HG03565 (cell line): ENCODE data around the gene KIF4A.
"Not testable (repeated sequence)": the region's sequence is repeated elsewhere in the genome, so short reads cannot be mapped to it uniquely, and the experiment has no call there.

Experiments used
- ATAC-seq: cut with Tn5 transposase; IDR thresholded peaks from one replicate; pipeline ENCODE4 v1.9.1; 2021; ENCODE audit warnings: mild to moderate bottlenecking, moderate library complexity; ENCODE audit not compliant: unreplicated experiment

The KIF4A gene

DNA sequence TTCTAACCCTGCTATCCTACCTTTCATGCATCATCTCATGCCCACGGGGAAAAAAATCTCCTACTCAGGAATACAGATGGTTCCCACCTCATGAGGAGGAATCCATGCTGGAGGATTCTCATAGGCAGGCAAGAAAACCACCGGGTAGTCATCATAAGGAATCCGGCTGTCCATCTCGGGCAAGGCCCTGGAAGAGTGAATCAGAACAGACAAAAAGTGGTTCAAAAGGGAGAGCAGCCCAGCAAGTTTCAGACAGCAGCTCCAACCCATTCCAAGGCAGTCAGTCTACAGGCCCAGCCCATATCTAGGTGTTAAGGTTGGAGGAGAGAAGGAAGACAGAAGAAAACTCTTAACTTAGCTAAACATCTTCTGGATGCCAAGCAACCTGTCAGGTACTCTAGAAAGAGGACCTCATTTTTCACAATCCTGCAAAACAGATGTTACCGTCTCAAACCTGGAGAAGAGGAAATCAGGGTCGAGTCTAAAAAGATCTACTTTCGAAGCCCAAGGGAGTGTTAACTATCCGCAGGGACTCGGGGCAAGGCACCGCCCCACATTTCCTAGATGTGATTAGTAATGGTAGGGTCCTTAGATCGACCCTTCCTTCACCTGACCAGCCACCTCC lies 624 bp upstream of the KIF4A start:
- ATAC-seq: no peak

DNA sequence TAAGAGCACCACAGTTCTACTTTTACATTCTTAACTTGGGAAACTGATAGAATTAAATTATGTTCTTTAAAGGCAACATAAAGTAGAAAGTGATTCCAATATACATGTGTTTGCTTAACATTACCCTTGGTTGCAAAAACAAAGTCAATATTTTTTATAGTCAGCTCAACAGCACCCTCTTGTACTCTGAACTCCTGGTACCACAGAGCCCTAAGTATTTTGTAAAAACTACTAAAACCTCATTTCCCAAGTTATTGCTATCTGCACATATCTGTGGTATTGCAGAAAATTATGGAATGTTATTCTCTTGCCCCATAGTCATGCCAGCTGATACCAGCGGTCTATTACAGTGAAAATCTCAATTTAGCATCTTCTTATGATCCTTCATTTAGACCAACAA lies 2.9 kb downstream of the KIF4A start:
- ATAC-seq: no peak

DNA sequence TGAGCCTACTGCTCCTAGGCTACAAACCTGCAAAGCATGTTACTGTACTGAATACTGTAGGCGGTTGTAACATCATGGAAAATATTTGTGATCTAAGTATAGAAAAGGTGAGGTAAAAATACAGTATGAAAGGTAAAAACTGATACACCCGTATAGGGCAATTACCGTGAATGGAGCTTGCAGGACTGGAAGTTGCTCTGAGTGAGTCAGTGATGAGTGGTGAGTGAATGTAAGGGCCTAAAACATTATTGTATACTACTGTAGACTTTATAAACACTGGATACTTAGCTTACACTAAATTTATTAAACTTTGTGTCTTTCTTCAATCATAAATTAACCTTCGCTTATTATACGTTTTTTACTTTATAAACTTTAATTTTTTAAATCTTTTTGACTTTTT lies 3.7 kb downstream of the KIF4A start:
- no peak for ATAC-seq

DNA sequence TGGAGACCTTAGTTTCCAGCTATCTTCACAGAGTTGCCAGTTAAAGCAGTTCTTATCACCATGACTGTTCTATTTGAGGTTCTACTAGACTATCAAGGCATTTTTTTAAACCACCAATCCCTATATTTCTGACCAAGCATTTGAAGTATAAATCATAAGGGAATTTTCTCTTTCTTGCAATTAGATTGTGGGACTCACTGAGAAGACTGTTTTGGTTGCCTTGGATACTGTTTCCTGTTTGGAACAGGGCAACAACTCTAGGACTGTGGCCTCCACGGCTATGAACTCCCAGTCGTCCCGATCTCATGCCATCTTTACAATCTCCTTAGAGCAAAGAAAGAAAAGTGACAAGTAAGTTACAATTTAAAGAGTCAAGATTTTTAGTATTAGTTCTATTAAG lies 11.8 kb downstream of the KIF4A start:
- no peak for ATAC-seq

DNA sequence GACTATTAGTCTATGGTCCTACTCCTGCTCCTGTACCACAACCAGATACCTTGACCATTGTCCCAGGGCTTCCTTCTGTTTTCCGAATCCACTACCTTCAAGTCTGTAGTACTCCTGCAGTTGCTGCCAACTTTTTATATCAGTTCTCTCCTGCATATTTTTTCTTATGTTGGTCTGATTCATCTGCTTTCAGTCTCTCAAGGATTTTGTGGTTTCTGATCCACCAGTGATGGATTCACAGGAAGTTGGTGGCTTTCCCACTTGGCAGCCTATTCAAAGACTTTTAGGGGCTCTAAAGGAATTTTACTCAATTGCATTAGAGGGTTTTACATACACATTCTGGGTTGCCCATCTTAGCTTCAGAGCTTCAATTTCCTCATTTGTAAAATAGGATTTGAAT lies 23.6 kb downstream of the KIF4A start:
- no peak for ATAC-seq

DNA sequence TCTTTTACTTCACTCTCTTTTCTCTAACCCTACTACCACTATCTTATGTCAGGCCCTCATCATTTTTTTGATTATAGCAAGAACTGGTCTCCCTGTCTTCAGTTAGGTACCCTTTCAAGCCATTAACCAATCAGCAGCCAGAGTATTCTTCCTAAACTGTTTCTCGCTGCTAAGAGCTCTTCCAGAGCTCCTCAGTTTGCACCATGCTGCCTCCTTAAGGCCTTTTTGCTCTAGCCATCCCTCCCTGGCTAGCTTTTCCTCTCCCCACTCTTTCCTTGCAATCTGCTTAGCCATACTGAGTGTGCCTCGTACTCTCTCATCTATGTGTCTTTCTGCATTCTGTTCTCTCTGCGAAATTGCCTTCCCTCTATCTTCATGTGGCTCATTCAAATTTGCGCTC lies 32.9 kb downstream of the KIF4A start:
- no peak for ATAC-seq

DNA sequence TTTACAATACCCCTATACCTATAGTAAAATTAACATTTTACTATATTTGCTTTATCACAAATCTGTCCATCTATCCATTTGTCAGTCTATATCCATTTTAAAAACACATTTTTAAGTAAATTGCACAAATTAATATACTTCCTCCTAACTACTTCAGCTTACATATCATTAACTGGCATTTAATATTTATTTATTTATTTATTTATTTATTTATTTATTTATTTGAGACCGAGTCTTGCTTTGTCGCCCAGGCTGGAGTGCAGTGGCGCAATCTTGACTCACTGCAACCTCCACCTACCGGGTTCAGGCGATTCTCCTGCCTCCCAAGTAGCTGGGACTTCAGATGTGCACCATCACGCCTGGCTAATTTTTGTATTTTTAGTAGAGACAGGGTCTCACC lies 33.7 kb downstream of the KIF4A start:
- ATAC-seq: not testable (repeated sequence)

DNA sequence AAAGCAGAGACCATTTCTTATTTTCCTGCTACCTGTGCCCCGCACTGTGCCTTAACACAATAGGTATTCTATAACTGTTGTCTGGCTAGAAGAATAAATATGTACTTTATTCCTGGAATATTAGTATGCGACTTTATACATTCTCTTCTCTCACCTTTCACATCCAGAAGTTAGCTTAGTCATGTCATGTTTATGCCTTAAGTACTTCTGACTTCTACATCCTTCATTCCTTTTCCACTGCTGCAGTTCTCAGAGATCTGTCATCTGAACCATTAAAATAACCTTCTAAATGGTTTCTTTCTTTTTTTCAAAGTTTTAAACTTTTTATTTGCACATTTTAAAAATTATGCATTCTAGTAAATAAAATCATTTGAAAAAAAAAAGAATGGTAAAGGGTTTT lies 34.4 kb downstream of the KIF4A start:
- no peak for ATAC-seq

DNA sequence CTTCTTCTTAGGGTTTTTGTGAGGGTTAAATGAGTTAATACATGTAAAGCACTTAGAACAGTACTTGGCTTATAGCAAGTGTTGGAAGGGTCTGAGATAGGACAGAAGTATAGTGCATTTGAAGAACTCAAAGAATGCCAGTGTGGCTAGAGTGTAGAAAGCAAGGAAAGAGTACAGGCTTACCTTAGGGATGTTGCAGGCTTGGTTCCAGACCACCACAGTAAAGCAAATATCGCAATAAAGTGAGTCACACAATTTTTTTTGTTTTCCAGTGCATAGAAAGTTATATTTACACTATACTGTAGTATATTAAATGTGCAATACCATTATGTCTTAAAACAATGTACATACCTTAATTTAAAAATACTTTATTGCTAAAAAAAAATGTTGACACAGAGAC lies 41.3 kb downstream of the KIF4A start:
- no peak for ATAC-seq

DNA sequence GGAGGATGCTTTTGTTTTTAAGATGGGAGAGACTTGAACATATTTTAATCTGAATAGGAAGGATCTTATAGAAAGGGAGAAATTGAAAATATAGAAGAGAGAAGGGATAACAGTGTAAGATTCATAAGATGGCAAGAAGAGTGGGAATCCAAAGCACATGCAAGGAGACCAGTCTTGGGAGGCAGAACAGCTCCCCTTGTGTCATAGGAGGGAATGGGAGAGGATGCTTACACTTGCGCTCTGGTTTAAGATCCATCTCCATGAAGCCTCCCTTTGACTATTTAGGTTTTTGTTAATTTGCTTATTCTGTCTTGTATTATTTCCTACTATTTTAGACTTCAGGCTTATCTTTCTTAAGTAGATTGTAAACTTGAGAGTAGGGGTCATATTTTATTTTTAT lies 42.7 kb downstream of the KIF4A start:
- no peak for ATAC-seq

DNA sequence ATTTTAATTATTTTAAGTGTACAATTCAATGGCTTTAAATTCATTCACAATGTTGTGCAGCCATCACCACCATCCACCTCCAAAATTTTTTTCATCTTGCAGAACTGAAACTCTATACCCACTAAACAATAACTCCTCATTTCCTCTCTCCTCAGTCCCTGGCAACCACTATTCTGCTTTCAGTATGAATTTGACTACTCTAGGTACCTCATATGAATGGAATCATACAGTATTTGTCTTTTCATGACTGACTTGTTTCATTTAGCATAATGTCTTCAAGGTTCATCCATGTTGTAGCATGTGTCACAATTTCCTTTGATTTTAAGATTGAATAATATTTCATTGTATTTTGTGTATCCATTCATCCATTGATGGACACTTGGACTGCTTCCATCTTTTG lies 46.9 kb downstream of the KIF4A start:
- peak; percentile 100 for ATAC-seq

DNA sequence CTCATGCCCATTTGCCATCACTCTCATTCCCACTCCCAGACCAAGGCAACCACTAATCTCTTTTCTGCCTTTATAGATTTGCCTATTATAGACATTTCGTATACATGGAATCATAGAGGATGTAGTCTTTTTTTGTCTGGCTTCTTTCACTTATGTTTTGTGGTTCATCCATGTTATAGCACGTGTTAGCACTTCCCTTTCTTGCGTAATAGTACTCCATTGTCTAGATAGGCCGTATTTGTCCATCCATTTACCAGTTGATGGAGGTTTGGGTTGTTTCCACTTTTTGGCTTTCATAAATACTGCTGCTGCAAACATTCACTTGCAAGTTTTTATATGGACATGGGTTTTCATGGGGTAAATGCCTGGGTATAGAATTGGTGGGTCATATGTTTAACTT lies 48.4 kb downstream of the KIF4A start:
- no peak for ATAC-seq

DNA sequence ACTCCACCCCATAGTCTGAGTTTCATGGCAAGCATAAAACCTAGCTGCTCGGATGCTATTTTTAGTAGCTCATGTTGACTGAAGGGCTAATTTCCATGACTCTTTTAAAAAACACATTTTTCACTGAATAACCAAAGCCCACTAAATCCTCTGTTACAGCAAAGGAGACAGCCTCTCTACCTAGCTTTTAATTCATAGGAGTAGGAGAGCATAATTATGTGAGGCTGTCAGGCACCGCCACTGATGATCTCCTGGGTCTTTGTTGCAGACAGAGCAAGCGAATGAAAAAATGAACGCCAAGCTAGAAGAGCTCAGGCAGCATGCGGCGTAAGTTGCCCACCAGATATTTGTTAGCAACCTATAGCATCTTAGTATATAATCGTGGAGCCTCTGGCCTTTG lies 53.5 kb downstream of the KIF4A start:
- no peak for ATAC-seq

DNA sequence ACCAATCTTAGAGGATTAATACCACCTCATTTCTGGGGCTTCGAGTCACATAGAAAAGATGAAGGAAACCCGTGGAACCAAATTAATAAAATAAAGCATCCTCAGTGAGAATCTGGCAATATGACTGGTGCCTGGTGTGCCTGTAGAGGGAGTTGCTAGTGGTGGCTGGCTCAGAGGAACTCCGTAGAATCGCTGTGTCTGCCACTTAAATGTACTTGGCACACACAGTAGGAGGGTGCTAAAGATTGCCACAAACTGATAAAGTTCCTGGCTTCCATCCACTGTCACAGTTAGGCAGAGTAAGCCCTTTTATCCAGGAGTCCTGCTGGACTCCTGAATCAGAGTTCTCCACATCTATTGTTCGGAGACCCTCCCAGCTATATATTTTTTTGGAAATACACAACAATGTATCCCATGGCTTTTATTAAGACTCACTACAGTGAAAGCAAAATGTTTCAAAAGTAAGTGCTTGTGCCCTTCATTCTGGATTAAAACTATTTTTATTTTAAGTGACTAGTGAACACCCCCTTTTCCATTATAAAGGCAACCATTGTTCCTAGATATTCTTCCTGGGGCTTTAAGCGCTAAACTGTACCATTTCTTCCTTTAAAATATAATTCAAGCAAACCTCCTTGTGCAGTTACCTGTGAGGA lies 56.6 kb downstream of the KIF4A start:
- ATAC-seq: no peak

DNA sequence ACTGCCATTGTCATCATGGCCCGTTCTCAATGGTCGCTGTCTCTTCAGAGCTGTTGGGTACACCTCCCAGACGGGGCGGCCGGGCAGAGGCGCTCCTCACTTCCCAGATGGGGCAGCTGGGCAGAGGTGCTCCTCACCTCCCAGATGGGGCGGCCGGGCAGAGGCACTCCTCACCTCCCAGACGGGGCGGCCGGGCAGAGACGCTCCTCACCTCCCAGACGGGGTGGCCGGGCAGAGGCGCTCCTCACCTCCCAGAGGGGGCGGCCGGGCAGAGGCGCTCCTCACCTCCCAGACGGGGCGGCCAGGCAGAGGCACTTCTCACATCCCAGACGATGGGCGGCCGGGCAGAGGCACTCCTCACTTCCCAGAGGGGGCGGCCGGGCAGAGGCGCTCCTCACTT lies 58.9 kb downstream of the KIF4A start:
- ATAC-seq: not testable (repeated sequence)

DNA sequence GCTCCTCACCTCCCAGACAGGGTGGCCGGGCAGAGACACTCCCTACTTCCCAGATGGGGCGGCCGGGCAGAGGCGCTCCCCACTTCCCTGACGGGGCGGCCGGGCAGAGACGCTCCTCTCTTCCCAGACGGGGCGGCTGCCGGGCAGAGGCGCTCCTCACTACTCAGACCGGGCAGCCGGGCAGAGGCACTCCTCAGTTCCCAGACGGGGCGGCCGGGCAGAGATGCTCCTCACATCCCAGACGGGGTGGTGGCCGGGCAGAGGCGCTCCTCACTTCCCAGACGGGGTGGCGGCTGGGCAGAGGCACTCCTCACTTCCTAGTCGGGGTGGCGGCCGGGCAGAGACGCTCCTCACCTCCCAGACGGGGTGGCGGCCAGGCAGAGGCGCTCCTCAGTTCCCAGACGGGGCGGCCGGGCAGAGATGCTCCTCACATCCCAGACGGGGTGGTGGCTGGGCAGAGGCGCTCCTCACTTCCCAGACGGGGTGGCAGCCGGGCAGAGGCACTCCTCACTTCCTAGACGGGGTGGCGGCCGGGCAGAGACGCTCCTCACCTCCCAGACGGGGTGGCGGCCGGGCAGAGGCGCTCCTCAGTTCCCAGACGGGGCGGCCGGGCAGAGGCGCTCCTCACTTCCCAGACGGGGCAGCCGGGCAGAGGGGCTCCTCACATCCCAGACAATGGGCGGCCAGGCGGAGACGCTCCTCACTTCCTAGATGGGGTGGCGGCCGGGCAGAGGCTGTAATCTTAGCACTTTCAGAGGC lies 59.6 kb downstream of the KIF4A start:
- not testable (repeated sequence) for ATAC-seq

DNA sequence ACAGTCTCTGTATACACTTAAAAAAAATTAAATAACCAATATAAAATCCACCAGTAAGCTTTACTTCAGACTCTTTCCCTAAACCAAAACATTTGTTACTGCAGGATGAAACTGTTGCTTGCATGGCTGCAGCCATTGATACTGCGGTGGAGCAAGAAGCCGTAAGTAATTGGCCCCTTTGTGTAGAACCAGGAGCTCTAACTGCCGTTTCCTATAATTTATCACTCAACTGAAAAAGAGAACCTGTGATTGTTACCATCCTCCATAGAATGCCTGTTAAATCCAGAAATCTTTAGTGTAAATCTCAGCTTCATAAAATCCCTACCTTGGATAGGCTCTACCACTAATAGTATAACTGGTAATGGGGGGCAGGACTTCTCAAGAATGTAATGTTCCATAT lies 62.6 kb downstream of the KIF4A start:
- no peak for ATAC-seq

DNA sequence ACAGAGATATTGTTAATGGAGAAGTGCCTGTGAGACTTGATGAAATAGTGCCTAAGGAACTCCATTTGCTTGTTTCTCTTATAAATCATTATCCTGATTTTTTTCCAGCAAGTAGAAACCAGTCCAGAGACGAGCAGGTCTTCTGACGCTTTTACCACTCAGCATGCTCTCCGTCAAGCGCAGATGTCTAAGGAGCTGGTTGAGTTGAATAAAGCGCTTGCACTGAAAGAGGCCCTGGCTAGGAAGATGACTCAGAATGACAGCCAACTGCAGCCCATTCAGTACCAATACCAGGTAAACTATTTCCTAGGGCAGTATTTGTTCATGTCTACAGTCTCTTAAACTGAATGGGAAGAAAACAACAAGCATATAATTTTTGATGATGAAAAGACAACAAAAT lies 63.6 kb downstream of the KIF4A start:
- no peak for ATAC-seq

DNA sequence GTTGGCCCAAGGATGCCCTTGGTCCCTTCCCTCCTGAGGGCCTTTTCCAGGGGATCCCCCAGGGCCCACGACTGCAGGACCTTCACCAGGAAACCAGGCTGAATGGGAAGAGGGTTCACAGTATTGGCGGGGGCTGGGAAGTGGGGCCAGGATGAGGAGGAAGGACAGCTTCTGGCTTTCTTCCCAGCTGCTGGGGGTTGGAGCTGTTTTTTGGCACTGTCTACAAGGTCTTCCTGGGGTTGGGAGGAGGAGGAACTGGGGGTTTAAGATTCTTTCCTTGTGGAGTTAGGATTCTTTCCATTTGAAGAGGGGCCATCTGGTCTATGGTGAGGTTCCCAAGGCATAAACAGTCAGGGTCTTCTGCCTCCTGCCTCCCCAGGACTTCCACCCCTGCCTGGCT lies 64.8 kb downstream of the KIF4A start:
- ATAC-seq: no peak

DNA sequence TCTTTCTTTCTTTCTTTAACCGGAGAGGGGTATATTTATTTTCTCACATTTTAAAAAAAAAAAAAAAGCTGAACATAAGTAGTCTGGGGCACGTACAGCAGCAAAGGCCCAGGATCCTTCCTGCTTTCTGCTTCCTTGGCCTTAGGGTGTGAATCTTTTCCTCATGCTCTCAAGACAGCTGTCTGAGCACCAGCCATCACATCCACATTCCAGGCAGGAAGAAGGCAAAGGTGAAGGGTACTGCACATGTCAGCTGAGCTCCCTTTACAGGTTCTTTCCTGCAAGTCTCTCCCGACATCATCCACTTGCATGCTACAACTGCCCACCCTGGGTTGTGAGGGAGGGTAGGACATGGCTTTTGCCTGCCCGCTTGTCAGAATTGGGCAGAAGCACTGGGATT lies 69.6 kb downstream of the KIF4A start:
- no peak for ATAC-seq

DNA sequence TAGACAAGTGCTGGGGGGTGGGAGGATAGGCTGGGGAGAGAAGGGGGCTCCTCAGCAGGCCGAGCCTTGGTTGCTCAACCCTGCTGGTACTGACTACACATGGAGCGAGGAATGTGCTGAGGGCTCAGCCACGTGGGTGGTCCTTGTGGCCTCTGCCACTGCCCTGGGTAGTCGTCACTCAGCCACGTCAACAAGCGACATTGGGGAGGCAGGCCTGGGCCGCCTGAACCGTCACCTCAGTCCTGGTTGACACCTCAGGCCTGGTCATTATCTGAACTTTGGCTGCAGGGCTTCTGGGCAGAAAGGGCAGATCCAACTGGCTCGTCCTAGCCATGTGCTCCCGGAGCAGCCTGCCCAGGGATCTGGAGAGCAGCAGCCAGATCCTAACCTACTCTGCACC lies 70.5 kb downstream of the KIF4A start:
- ATAC-seq: no peak

DNA sequence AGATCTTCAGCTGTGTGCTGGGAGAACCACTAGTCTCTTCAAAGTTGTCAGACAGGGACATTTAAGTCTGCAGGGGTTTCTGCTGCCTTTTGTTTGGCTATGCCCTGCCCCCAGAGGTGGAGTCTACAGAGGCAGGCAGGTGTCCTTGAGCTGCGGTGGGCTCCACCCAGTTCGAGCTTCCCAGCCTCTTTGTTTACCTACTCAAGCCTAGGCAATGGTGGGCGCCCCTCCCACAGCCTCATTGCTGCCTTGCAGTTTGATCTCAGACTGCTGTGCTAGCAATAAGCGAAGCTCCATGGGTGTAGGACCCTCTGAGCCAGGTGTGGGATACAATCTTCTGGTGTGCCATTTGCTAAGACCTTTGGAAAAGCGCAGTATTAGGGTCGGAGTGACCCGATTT lies 78.8 kb downstream of the KIF4A start:
- ATAC-seq: not testable (repeated sequence)
